Stimulated activated CD8-positive, alpha-beta memory T cell treated with anti-CD3 and anti-CD28 coated beads, Interleukin-4, amount 100 ng/mL, for 1 hour (primary cell): ENCODE measurements around the gene IRX3.

Experiments
- DNase-seq, 2 donors: peaks; one replicate each; pipeline ENCODE4 v3.0.0-alpha.2; 2020; ENCODE audit warnings: low read depth in 2 of 2, low spot score in 1 of 2

Gene IRX3

GRCh38 chr16:54239456-54239855 is 47.1 kb downstream of the IRX3 start:
- no peak for DNase-seq

GRCh38 chr16:54236773-54237172 is 49.8 kb downstream of the IRX3 start:
- no peak for DNase-seq

- no peak for DNase-seq
Observed at GRCh38 chr16:54233615-54234014, 53.0 kb downstream of the IRX3 start.
